Activated CD4-positive, alpha-beta T cell treated with anti-CD3 and anti-CD28 coated beads, Interleukin-2, amount 50 U/mL, for 48 hours (primary cell): ENCODE results near the gene IL2.

Experiments used
- DNase-seq, 2 experiments: peaks; one replicate each; pipeline ENCODE4 v3.0.0-alpha.2; 2020

Gene IL2

GRCh38 chr4:122456231-122457116 lies at the start of gene IL2:
Gene IL2, minus strand, starts transcription at chr4:122456725. Its CDS starts 285 bp downstream, at chr4:122456440.
- no peak for DNase-seq

- no peak for DNase-seq
Measured at GRCh38 chr4:122503214-122503613, 46.7 kb upstream of the IL2 start.

- no peak for DNase-seq
Measured at GRCh38 chr4:122500852-122501501, 44.5 kb upstream of the IL2 start.

- DNase-seq, result no peak
Measured at GRCh38 chr4:122489061-122489460, 32.5 kb upstream of the IL2 start.

- DNase-seq, result no peak
Measured at GRCh38 chr4:122483481-122483880, 27.0 kb upstream of the IL2 start.

GRCh38 chr4:122481766-122482405 lies 25.4 kb upstream of the IL2 start:
- DNase-seq, result no peak

GRCh38 chr4:122480655-122481487 lies 24.3 kb upstream of the IL2 start:
- no peak for DNase-seq

- no peak for DNase-seq
Measured at GRCh38 chr4:122479935-122480416, 23.5 kb upstream of the IL2 start.

- no peak for DNase-seq
Measured at GRCh38 chr4:122476745-122477144, 20.2 kb upstream of the IL2 start.

GRCh38 chr4:122476126-122476525 lies 19.6 kb upstream of the IL2 start:
- no peak for DNase-seq

GRCh38 chr4:122475233-122475632 lies 18.7 kb upstream of the IL2 start:
- no peak for DNase-seq

- DNase-seq, result no peak
Measured at GRCh38 chr4:122469457-122469856, 12.9 kb upstream of the IL2 start.

GRCh38 chr4:122458625-122459024 lies 2.1 kb upstream of the IL2 start:
- peak; percentile 43 to 57 for DNase-seq

- no peak for DNase-seq
Measured at GRCh38 chr4:122453384-122453995, 3.0 kb downstream of the IL2 start.

GRCh38 chr4:122450847-122451246 lies 5.7 kb downstream of the IL2 start:
- DNase-seq, result peak; percentile 45 to 59

GRCh38 chr4:122434285-122434684 lies 22.2 kb downstream of the IL2 start:
- no peak for DNase-seq

- DNase-seq, result no peak
Measured at GRCh38 chr4:122431351-122431750, 25.2 kb downstream of the IL2 start.

GRCh38 chr4:122423246-122423645 lies 33.3 kb downstream of the IL2 start:
- no peak for DNase-seq

GRCh38 chr4:122412547-122412946 lies 44.0 kb downstream of the IL2 start:
- DNase-seq, result no peak

- DNase-seq, result no peak
Measured at GRCh38 chr4:122403861-122404260, 52.7 kb downstream of the IL2 start.
